HepG2 (cell line): ENCODE results near the gene TRPT1. TPM values are rescaled to one million over a fixed set of nuclear protein-coding genes. Genes with fewer than 3 reads are reported as not detected.

Experiments used
- ATF2 ChIP-seq: sonication (generic); formaldehyde crosslinking; IDR thresholded peaks from 2 replicates; pipeline ENCODE4 v1.4.0; 2020; ENCODE audit warnings: missing genetic modification reagents
- BCL3 ChIP-seq: sonication (generic); formaldehyde crosslinking; IDR thresholded peaks from 2 replicates; pipeline ENCODE4 v1.5.1; 2020; ENCODE audit warnings: mild to moderate bottlenecking, missing genetic modification reagents, moderate library complexity
- CEBPB ChIP-seq: IDR thresholded peaks from 2 replicates; pipeline ENCODE4 v1.6.1; 2011; ENCODE audit warnings: low read depth, low read length, improper control_type of control experiment, borderline replicate concordance
- FOSL1 ChIP-seq: sonication (generic); formaldehyde crosslinking; IDR thresholded peaks from 2 replicates; pipeline ENCODE4 v1.9.0; 2021; ENCODE audit warnings: missing genetic modification reagents, borderline replicate concordance
- KDM2A ChIP-seq: sonication (generic); formaldehyde crosslinking; IDR thresholded peaks from 2 replicates; pipeline ENCODE4 v1.4.0; 2020; ENCODE audit warnings: low read depth, missing genetic modification reagents, borderline replicate concordance
- MYC ChIP-seq: sonication (generic); formaldehyde crosslinking; IDR thresholded peaks from 2 replicates; pipeline ENCODE4 v1.9.0; 2021; ENCODE audit warnings: missing genetic modification reagents, borderline replicate concordance
- PHF20 ChIP-seq: sonication (generic); formaldehyde crosslinking; IDR thresholded peaks from 2 replicates; pipeline ENCODE4 v1.5.0; 2020; ENCODE audit warnings: mild to moderate bottlenecking, missing genetic modification reagents
- RBFOX2 ChIP-seq: fragments of 200-400 bp; formaldehyde crosslinking; IDR thresholded peaks from 2 replicates; pipeline ENCODE4 v1.6.1; 2017; ENCODE audit warnings: low read depth, mild to moderate bottlenecking, low read length
- SALL2 ChIP-seq: sonication (generic); formaldehyde crosslinking; IDR thresholded peaks from 2 replicates; pipeline ENCODE4 v1.8.1; 2023; ENCODE audit warnings: mild to moderate bottlenecking, missing genetic modification reagents, inconsistent platforms
- TBL1XR1 ChIP-seq: fragments of 150-350 bp; IDR thresholded peaks from 2 replicates; pipeline ENCODE4 v1.6.1; 2014; ENCODE audit warnings: borderline replicate concordance, low read length; ENCODE audit not compliant: partially characterized antibody
- ZFP90 ChIP-seq: sonication (generic); formaldehyde crosslinking; IDR thresholded peaks from 2 replicates; pipeline ENCODE4 v1.8.0; 2022; ENCODE audit warnings: missing genetic modification reagents, mild to moderate bottlenecking, inconsistent platforms, borderline replicate concordance
- ZFP91 ChIP-seq: sonication (generic); formaldehyde crosslinking; IDR thresholded peaks from 2 replicates; pipeline ENCODE4 v1.9.0; 2022; ENCODE audit warnings: missing genetic modification reagents, mild to moderate bottlenecking, borderline replicate concordance
- ZGPAT ChIP-seq: IDR thresholded peaks from 2 replicates; pipeline ENCODE4 v1.6.1; 2016; ENCODE audit warnings: mild to moderate bottlenecking
- ZKSCAN5 ChIP-seq: sonication (generic); formaldehyde crosslinking; IDR thresholded peaks from 2 replicates; pipeline ENCODE4 v1.5.1; 2020; ENCODE audit warnings: mild to moderate bottlenecking, missing genetic modification reagents
- ZNF263 ChIP-seq: sonication (generic); formaldehyde crosslinking; IDR thresholded peaks from 2 replicates; pipeline ENCODE4 v1.4.0; 2020; ENCODE audit warnings: missing genetic modification reagents
- ZNF274 ChIP-seq: sonication (generic); formaldehyde crosslinking; IDR thresholded peaks from 2 replicates; pipeline ENCODE4 v1.5.1; 2020; ENCODE audit warnings: mild to moderate bottlenecking, missing genetic modification reagents
- ZNF329 ChIP-seq: sonication (generic); formaldehyde crosslinking; IDR thresholded peaks from 2 replicates; pipeline ENCODE4 v1.9.0; 2021; ENCODE audit warnings: low read depth, mild to moderate bottlenecking, missing genetic modification reagents
- ZNF34 ChIP-seq: sonication (generic); formaldehyde crosslinking; IDR thresholded peaks from 2 replicates; pipeline ENCODE4 v1.4.0; 2020; ENCODE audit warnings: mild to moderate bottlenecking, missing genetic modification reagents, borderline replicate concordance
- ZNF703 ChIP-seq: sonication (generic); formaldehyde crosslinking; IDR thresholded peaks from 2 replicates; pipeline ENCODE4 v1.5.1; 2020; ENCODE audit warnings: missing genetic modification reagents, mild to moderate bottlenecking, moderate library complexity, borderline replicate concordance
- ZSCAN9 ChIP-seq: IDR thresholded peaks from 2 replicates; pipeline ENCODE4 v1.6.1; 2016; ENCODE audit warnings: borderline replicate concordance
- polyA plus RNA-seq, 8 experiments: library from polyadenylated mRNA; depleted of rRNA in 3 of 8; stranded (reverse) in 7 of 8; unstranded in 1 of 8; fragments of >200 nt; fragmentation: Illumina TruSeq in 4 of 8; extraction: Trizol in 4 of 8; gene quantifications; 2 replicates each; pipeline versions ENCODE4 v1.2.1 to v1.2.3, GENCODE V29; 2011 to 2016; ENCODE audit warnings: low read depth in 4 of 8, missing spikeins in 1 of 8, mixed read lengths in 1 of 8; ENCODE audit not compliant: insufficient read depth in 1 of 8
- total RNA-seq, 5 experiments: library from RNA; depleted of rRNA; stranded (reverse); fragments of >200 nt; fragmentation: Illumina TruSeq; extraction: Trizol; gene quantifications; 2 replicates each; pipeline ENCODE4 v1.2.3, GENCODE V29; 2016; ENCODE audit warnings: low read depth in 1 of 5

Gene TRPT1
- total and polyA plus RNA-seq, 2 of the 13 experiments (the other 11 are each of a cell fraction or from before 2014, with no cell fraction given), result 24.8 to 40.7 TPM

GRCh38 chr11:64240435-64241240 is 14.7 kb upstream of the TRPT1 start, which contains the start of gene FKBP2 (continued):
- no peak for TF ChIP-seq ZNF34
- TF ChIP-seq ZNF274 (CRISPR knock-in tag), result no peak
- TF ChIP-seq ZGPAT (CRISPR knock-in tag), result peak; percentile 76; the same call in 1 of the 2 replicates
- 0 out of 2 replicates have a peak, but pooled peaks have one; percentile 20 for TF ChIP-seq ZSCAN9 (CRISPR knock-in tag)
- peak; percentile 51; the same call in 1 of the 2 replicates for TF ChIP-seq ATF2 (CRISPR knock-in tag)
- peak; percentile 81; the same call in 1 of the 2 replicates for TF ChIP-seq BCL3 (CRISPR knock-in tag)
- peak; percentile 27; the same call in 1 of the 2 replicates for TF ChIP-seq FOSL1 (CRISPR knock-in tag)
- TF ChIP-seq KDM2A (CRISPR knock-in tag), result peak; percentile 98
- peak; percentile 91 for TF ChIP-seq RBFOX2
- TF ChIP-seq PHF20 (CRISPR knock-in tag), result peak; percentile 84
- 0 out of 2 replicates have a peak, but pooled peaks have one; percentile 28 for TF ChIP-seq ZNF263 (CRISPR knock-in tag)
- 0 out of 2 replicates have a peak, but pooled peaks have one; percentile 28 for TF ChIP-seq ZNF329 (CRISPR knock-in tag)
- TF ChIP-seq SALL2 (CRISPR knock-in tag), result peak; percentile 97
- TF ChIP-seq ZNF703 (CRISPR knock-in tag), result no peak; the same call in 1 of the 2 replicates
- peak; percentile 76 for TF ChIP-seq ZFP91 (CRISPR knock-in tag)
- TF ChIP-seq ZKSCAN5 (CRISPR knock-in tag), result no peak
- TF ChIP-seq MYC, result peak; percentile 76
- no peak for TF ChIP-seq TBL1XR1
- TF ChIP-seq ZFP90 (CRISPR knock-in tag), result peak; percentile 93
- no peak for TF ChIP-seq CEBPB
